GM18502 (cell line): ENCODE results near the gene SH3GL1.

Experiments
- ATAC-seq: cut with Tn5 transposase; IDR thresholded peaks from one replicate; pipeline ENCODE4 v1.9.1; 2021; ENCODE audit warnings: mild to moderate bottlenecking; ENCODE audit not compliant: unreplicated experiment, poor library complexity

The SH3GL1 gene

GRCh38 chr19:4366666-4367335, 33.5 kb downstream of the SH3GL1 start:
- no peak for ATAC-seq

- no peak for ATAC-seq
These were observed 34.3 kb downstream of the SH3GL1 start for GRCh38 chr19:4365791-4366665.

DNA sequence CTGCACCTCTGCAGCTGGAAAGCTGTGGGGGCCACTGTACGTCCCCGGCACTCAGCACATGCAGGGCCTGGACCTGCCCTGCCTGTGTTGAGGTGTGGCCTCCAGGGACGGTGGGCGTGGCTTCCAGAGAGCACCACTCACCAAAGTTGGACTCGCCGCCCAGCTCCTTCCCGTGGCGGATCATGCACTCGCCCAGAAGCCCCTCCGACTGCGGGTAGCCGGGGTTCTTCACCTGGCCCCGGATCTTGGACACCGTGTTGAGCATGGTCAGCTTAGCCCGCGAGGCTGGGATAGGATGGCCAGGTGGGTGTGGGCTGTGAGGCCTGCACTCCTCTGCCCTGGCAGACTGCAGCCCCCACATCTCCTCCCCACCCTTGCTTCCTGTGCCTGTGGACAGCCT, 35.0 kb downstream of the SH3GL1 start:
- ATAC-seq: no peak

GRCh38 chr19:4363571-4364304, 36.6 kb downstream of the SH3GL1 start:
- no peak for ATAC-seq

GRCh38 chr19:4362831-4363545, 37.4 kb downstream of the SH3GL1 start:
- ATAC-seq: no peak

GRCh38 chr19:4362101-4362828, 38.1 kb downstream of the SH3GL1 start:
- ATAC-seq: no peak

DNA sequence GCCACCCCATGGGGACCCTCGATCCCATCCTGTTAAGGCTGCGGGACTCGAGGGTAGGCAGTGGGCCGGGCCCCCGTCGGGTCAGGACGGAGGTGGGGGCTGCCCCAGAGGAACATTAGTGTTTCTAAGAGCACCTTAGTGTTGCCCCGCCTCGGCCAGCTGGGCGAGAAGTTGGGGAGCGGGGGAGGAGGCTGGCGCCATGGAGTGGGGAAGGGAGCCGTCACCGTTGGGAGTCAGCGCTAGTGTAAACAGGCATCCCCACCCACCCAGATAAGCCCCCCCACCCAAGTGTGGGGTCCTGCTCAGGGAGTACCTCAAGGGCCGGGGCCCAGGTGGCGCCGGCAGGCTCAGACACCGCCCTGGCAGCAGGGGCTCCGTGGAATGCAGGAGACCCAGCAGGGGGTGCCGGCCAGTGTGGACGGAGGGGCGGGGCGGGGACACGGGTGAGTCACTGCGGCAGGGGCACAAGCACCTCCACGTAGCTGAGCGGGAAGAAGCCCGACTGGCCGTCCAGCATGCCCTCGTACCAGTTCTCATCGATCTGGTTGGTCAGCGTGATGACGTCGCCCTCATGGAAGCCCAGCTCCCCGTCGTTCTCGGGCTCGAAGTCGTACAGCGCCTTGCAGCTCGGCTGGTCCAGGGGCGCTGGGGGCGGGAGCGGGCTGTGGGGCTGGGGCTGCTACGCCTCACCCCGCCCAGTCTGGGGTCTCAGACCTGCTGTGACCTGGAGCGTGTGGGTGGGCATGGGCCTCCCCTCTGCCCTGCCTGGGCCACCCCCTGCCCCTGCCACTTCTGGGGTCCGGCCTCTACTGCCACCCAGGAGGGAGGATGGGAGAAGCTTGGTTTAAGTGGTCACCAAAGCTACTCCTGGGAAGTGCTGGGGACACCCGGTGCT, 38.9 kb downstream of the SH3GL1 start:
- ATAC-seq: no peak

DNA sequence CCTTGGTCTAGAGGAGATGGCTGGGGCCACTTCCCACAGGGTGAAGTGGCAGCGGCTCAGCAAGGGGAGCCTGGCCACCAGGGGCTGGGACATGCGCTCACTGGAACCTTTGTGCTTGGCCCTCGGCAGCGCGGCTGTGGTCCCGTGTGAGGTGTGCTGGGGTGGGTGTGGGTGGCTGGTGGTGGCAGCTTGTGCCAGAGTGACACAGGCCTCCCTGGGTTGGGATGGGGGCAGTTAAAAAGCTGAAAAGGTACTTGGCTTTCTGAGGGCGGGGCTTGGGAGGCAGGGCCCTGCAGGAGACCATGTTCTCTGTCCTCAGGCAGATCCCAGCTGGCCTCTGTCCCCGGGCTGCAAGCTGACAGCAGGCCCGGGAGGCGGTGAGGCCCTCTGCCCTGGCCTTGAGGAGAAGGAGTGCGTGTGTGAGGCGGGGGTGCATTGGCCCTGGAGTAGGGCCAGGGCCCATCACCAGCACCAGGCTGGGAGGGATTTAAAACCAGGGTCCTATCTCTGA, 39.7 kb downstream of the SH3GL1 start:
- no peak for ATAC-seq

DNA sequence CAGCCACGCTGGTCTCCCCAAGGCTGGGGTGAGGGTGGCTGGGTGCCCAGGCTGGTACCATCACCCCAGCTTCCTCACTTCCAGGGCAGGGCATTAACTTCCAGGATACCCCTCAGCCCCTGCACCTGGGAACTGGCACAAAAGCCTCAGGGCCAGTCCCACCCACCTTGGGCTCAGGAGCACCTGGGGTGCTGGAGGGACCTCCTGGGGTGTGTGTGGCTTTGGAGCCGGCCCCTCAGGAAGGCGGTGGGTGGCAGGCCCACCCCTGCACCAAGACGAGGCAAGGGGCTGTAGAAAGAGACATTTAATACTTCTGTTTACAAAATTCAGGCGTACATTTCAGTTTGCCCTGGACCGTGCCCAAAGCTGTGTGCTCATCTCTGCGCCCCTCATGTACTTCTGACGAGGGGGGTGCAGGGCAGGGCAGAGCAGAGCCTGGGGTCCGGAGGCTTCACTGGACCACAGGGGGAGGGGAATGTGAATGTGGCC, 40.2 kb downstream of the SH3GL1 start:
- ATAC-seq: no peak

DNA sequence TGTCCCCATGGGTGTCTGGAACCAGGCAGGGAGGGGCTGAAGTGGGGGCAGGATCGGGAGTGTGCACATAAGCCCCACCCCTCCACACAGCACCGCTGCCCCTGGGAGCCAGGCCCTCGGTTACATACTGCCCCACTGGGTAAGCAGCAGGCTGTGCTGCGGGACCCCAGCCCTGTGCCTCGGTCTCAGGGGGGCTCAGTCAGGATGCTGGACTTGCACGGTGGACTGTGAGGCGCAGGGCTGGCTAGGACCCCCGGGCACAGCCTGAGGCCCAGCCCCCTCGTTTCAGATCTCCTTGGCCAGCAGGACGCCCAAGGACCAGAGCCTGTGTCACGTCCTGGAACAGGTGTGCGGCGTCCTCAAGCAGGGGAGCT, 40.7 kb downstream of the SH3GL1 start:
- no peak for ATAC-seq

- no peak for ATAC-seq
These were observed 41.4 kb downstream of the SH3GL1 start for GRCh38 chr19:4358709-4359626.

- no peak for ATAC-seq
These were observed 42.4 kb downstream of the SH3GL1 start for GRCh38 chr19:4357921-4358326.

GRCh38 chr19:4357095-4357797, 43.1 kb downstream of the SH3GL1 start:
- ATAC-seq: no peak

GRCh38 chr19:4354897-4355296, 45.5 kb downstream of the SH3GL1 start:
- no peak for ATAC-seq

DNA sequence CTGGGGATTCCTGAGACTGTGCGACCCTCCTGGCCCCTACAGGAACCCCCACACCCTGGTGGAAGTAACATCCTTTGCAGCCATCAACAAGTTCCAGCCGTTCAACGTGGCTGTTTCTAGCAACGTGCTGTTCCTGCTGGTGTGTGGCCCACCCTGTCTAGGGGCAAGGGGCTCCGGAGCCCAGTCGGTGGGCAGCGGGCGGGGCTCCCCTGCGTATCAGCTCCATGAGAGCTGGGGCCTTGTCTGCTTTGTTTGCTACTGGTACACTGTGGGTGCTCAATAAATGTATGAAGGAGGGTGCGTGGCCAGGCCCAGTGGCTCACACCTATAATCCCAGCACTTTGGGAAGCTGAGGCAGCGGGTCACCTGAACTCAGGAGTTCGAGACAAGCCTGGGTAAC, 46.1 kb downstream of the SH3GL1 start:
- ATAC-seq: no peak

DNA sequence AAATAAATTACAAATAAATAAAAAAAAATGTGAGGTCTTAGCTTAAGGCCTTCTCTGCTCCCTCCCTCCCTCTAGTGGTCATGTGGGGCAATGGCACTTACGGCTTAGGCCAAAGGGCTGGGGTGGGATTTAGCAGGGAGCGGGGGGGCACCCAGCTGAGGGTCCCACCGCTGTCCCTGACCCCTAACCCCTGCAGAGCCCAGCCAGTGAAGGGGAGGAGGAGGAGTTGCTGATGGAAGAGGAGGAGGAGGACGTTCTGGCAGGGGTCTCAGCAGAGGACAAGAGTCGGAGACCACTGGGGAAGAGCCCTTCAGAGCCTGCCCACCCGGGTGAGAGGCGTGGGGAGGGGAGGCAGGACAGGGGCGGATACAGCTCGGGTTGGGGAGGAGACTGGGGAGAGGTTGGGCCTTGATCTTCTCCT, 47.6 kb downstream of the SH3GL1 start:
- no peak for ATAC-seq

- no peak for ATAC-seq
These were observed 49.6 kb downstream of the SH3GL1 start for GRCh38 chr19:4350726-4351125.
